GM23338 (cell line): ENCODE measurements around the gene RAB40C. TPM values are rescaled to one million over a fixed set of nuclear protein-coding genes. Genes with fewer than 3 reads are reported as not detected.

Experiments
- CREB1 ChIP-seq: fragments of 250-450 bp; sonication (Bioruptor Pico); IDR thresholded peaks from 2 replicates; pipeline ENCODE4 v1.5.0; 2020; ENCODE audit warnings: low read depth, mild to moderate bottlenecking, moderate library complexity
- EZH2 ChIP-seq: fragments of 200-600 bp; sonication (generic); IDR thresholded peaks from one replicate; pipeline ENCODE4 v1.8.0; 2017; ENCODE audit warnings: antibody characterized with exemption, mild to moderate bottlenecking, low read depth; ENCODE audit not compliant: unreplicated experiment
- EZH2phosphoT487 ChIP-seq: fragments of 200-600 bp; sonication (generic); IDR thresholded peaks from one replicate; pipeline ENCODE4 v1.8.1; 2018; ENCODE audit warnings: antibody characterized with exemption; ENCODE audit not compliant: unreplicated experiment
- POLR2AphosphoS5 ChIP-seq: IDR thresholded peaks from 2 replicates; pipeline ENCODE4 v1.6.1; 2016; ENCODE audit warnings: antibody characterized with exemption, low read depth
- ZNF114 ChIP-seq: fragments of 250-450 bp; sonication (Bioruptor Pico); IDR thresholded peaks from 2 replicates; pipeline ENCODE4 v1.5.0; 2020; ENCODE audit warnings: mild to moderate bottlenecking, moderate library complexity
- ZNF331 ChIP-seq: fragments of 250-450 bp; sonication (Bioruptor Pico); IDR thresholded peaks from 2 replicates; pipeline ENCODE4 v1.5.0; 2020; ENCODE audit warnings: low read depth, mild to moderate bottlenecking, moderate library complexity
- polyA plus RNA-seq: library from polyadenylated mRNA; unstranded; fragments of >200 nt; fragmentation: Nextera tagmentation; extraction: Ambion mirVana; gene quantifications from 2 replicates; pipeline ENCODE4 v1.2.1, GENCODE V29; 2016
- total RNA-seq: library from RNA; depleted of rRNA; stranded (reverse); fragments of >200 nt; shearing (Covaris generic); gene quantifications from 2 replicates; pipeline ENCODE4 v1.2.3, GENCODE V29; 2014
- TF ChIP-seq, protein P1 (sequence below): fragments of 250-450 bp; sonication (Bioruptor Pico); IDR thresholded peaks from 2 replicates; pipeline ENCODE4 v1.5.0; 2020; ENCODE audit warnings: mild to moderate bottlenecking, moderate library complexity
- TF ChIP-seq, protein P2 (sequence below): IDR thresholded peaks from 2 replicates; pipeline ENCODE4 v1.6.1; 2016; ENCODE audit warnings: antibody characterized with exemption
- TF ChIP-seq, protein P3 (sequence below): IDR thresholded peaks from one replicate; pipeline ENCODE4 v1.6.1; 2018; ENCODE audit warnings: antibody characterized with exemption; ENCODE audit not compliant: unreplicated experiment
- TF ChIP-seq, protein P4 (sequence below), 2 experiments: fragments of 200-600 bp in 1 of 2; sonication (generic) in 1 of 2; conservative IDR thresholded peaks; 2 replicates each; pipeline versions ENCODE4 v1.5.1 to v1.6.1; 2016 to 2017; ENCODE audit warnings: antibody characterized with exemption in 2 of 2, low read depth in 2 of 2, mild to moderate bottlenecking in 2 of 2, moderate library complexity in 1 of 2

The RAB40C gene
- total and polyA plus RNA-seq, 2 experiments from 2014 or later = 11.2 to 24.6 TPM

DNA sequence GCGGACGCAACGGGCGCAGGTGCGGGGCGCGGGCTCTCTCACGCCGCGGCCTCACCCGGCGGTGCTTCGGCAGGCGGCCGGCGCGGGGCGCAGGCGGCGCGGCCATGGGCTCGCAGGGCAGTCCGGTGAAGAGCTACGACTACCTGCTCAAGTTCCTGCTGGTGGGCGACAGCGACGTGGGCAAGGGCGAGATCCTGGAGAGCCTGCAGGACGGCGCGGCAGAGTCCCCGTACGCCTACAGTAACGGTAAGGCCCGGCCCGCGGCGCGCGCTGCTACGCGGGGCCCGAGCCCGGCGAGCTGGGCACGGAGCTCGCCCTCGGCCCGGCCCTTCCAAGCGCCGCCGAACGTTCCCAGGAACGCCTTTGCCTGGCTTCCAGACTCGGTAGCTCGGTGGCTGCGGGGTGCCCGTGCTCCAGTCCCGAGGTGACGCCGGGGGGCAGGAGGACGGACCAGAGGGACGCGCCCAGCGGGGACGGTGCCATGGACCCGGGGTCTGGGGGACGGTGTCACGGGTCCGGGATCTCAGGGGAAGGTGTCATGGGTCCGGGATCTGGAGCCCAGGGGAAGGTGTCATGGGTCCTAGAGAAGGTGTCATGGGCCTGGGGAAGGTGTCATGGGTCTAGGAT, 435 bp downstream of the RAB40C start (continued):
- TF ChIP-seq, protein P1, sequence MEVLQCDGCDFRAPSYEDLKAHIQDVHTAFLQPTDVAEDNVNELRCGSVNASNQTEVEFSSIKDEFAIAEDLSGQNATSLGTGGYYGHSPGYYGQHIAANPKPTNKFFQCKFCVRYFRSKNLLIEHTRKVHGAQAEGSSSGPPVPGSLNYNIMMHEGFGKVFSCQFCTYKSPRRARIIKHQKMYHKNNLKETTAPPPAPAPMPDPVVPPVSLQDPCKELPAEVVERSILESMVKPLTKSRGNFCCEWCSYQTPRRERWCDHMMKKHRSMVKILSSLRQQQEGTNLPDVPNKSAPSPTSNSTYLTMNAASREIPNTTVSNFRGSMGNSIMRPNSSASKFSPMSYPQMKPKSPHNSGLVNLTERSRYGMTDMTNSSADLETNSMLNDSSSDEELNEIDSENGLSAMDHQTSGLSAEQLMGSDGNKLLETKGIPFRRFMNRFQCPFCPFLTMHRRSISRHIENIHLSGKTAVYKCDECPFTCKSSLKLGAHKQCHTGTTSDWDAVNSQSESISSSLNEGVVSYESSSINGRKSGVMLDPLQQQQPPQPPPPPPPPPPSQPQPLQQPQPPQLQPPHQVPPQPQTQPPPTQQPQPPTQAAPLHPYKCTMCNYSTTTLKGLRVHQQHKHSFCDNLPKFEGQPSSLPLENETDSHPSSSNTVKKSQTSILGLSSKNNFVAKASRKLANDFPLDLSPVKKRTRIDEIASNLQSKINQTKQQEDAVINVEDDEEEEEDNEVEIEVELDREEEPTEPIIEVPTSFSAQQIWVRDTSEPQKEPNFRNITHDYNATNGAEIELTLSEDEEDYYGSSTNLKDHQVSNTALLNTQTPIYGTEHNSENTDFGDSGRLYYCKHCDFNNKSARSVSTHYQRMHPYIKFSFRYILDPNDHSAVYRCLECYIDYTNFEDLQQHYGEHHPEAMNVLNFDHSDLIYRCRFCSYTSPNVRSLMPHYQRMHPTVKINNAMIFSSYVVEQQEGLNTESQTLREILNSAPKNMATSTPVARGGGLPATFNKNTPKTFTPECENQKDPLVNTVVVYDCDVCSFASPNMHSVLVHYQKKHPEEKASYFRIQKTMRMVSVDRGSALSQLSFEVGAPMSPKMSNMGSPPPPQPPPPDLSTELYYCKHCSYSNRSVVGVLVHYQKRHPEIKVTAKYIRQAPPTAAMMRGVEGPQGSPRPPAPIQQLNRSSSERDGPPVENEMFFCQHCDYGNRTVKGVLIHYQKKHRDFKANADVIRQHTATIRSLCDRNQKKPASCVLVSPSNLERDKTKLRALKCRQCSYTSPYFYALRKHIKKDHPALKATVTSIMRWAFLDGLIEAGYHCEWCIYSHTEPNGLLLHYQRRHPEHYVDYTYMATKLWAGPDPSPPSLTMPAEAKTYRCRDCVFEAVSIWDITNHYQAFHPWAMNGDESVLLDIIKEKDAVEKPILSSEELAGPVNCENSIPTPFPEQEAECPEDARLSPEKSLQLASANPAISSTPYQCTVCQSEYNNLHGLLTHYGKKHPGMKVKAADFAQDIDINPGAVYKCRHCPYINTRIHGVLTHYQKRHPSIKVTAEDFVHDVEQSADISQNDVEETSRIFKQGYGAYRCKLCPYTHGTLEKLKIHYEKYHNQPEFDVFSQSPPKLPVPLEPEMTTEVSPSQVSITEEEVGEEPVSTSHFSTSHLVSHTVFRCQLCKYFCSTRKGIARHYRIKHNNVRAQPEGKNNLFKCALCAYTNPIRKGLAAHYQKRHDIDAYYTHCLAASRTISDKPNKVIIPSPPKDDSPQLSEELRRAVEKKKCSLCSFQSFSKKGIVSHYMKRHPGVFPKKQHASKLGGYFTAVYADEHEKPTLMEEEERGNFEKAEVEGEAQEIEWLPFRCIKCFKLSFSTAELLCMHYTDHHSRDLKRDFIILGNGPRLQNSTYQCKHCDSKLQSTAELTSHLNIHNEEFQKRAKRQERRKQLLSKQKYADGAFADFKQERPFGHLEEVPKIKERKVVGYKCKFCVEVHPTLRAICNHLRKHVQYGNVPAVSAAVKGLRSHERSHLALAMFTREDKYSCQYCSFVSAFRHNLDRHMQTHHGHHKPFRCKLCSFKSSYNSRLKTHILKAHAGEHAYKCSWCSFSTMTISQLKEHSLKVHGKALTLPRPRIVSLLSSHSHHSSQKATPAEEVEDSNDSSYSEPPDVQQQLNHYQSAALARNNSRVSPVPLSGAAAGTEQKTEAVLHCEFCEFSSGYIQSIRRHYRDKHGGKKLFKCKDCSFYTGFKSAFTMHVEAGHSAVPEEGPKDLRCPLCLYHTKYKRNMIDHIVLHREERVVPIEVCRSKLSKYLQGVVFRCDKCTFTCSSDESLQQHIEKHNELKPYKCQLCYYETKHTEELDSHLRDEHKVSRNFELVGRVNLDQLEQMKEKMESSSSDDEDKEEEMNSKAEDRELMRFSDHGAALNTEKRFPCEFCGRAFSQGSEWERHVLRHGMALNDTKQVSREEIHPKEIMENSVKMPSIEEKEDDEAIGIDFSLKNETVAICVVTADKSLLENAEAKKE = no peak
- TF ChIP-seq CREB1 (no peak), ZNF331 (no peak), ZNF114 (no peak), EZH2phosphoT487 (no peak), EZH2 (no peak), POLR2AphosphoS5 (no peak)
- TF ChIP-seq, protein P2, sequence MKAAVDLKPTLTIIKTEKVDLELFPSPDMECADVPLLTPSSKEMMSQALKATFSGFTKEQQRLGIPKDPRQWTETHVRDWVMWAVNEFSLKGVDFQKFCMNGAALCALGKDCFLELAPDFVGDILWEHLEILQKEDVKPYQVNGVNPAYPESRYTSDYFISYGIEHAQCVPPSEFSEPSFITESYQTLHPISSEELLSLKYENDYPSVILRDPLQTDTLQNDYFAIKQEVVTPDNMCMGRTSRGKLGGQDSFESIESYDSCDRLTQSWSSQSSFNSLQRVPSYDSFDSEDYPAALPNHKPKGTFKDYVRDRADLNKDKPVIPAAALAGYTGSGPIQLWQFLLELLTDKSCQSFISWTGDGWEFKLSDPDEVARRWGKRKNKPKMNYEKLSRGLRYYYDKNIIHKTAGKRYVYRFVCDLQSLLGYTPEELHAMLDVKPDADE = no peak
- TF ChIP-seq, protein P3, sequence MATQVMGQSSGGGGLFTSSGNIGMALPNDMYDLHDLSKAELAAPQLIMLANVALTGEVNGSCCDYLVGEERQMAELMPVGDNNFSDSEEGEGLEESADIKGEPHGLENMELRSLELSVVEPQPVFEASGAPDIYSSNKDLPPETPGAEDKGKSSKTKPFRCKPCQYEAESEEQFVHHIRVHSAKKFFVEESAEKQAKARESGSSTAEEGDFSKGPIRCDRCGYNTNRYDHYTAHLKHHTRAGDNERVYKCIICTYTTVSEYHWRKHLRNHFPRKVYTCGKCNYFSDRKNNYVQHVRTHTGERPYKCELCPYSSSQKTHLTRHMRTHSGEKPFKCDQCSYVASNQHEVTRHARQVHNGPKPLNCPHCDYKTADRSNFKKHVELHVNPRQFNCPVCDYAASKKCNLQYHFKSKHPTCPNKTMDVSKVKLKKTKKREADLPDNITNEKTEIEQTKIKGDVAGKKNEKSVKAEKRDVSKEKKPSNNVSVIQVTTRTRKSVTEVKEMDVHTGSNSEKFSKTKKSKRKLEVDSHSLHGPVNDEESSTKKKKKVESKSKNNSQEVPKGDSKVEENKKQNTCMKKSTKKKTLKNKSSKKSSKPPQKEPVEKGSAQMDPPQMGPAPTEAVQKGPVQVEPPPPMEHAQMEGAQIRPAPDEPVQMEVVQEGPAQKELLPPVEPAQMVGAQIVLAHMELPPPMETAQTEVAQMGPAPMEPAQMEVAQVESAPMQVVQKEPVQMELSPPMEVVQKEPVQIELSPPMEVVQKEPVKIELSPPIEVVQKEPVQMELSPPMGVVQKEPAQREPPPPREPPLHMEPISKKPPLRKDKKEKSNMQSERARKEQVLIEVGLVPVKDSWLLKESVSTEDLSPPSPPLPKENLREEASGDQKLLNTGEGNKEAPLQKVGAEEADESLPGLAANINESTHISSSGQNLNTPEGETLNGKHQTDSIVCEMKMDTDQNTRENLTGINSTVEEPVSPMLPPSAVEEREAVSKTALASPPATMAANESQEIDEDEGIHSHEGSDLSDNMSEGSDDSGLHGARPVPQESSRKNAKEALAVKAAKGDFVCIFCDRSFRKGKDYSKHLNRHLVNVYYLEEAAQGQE = no peak
- TF ChIP-seq, protein P4, sequence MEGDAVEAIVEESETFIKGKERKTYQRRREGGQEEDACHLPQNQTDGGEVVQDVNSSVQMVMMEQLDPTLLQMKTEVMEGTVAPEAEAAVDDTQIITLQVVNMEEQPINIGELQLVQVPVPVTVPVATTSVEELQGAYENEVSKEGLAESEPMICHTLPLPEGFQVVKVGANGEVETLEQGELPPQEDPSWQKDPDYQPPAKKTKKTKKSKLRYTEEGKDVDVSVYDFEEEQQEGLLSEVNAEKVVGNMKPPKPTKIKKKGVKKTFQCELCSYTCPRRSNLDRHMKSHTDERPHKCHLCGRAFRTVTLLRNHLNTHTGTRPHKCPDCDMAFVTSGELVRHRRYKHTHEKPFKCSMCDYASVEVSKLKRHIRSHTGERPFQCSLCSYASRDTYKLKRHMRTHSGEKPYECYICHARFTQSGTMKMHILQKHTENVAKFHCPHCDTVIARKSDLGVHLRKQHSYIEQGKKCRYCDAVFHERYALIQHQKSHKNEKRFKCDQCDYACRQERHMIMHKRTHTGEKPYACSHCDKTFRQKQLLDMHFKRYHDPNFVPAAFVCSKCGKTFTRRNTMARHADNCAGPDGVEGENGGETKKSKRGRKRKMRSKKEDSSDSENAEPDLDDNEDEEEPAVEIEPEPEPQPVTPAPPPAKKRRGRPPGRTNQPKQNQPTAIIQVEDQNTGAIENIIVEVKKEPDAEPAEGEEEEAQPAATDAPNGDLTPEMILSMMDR (conservative IDR thresholded peaks at IDR 0.05; ENCODE audit: low read depth in 2 of 2) = no peak
